ENCODE data around the gene ACKR1.

Gene ACKR1

DNA sequence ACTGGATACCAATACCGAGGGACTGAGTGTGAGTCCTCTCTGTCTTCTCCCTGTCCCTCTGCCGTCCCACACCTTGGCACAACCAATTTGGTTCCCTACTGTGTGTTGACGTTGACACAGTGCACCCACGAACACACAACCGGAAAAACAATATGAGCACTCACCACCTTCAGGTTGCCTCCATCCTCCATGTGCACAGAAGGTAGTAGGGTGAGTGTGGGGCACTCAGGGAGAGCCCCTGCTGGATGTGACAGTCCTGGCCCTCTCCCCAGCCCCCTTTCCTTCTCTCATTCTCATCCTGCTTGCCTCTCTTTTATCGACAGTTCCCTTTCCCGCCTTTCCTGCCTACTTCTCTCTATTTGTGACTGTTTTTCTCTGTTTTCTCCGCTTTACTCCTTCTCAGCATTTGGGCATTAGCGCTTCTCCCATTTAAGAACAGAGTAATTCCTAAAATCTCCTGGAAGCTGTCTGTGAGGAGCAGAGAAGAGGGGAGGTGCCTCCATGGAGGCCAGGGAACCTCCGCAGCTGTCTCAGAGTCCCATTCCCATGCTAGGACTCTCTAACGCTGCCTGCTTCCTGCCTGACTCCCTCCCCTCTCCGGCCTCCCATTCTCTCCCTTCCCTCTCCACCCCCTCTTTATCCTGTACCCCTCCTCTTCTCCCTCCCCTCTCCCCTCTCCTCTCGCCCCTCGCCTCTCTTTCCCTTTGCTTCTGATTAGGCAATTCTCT is 16.9 kb upstream of the ACKR1 start:
- no peak for DNase-seq

- peak; percentile 51 to 67 for DNase-seq
These were observed 16.3 kb upstream of the ACKR1 start for GRCh38 chr1:159188375-159188788.

DNA sequence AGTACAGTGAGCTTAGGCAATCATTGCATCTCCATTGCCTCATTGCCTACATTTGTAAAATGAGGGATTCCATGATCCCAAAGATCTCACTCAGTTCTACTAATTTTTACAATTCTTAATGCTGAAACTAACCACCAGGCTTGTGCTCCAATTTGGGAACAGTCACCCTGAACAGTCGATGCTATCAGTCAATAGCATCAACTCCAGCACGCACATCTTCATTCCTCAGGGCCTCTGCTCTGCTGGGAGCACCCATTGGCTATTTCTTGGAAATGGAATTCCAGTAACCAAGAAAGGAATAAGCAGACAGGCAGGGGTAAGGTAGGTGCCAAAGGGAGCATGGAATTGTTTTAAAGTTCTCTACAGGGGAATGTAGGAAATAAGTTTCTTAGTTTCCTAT is 14.2 kb upstream of the ACKR1 start:
- no peak for DNase-seq

DNA sequence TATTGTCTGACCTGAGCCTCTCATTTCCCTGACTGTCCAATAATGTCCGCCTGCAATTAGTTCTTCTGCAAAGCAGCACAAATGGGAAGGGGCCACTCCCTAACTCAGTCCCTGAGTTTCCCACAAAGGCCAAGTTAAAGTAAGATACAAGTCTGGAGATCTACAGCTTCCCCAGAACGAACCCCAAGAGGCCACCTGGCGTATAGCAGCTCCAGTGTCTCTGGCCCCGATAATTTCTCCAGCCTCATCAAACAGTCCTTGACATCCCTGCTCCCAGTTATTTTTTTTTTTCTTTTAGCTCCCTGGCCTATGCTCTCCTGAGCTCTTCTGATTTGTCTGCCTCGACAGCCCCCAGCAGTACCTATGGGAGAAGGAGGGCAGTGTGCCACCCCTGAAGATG is 8.1 kb upstream of the ACKR1 start:
- DNase-seq: no peak

GRCh38 chr1:159197561-159198557 is 6.8 kb upstream of the ACKR1 start:
- DNase-seq: peak; percentile 11 to 65

- no peak for DNase-seq
These were observed 4.8 kb upstream of the ACKR1 start for GRCh38 chr1:159199901-159200300.

DNA sequence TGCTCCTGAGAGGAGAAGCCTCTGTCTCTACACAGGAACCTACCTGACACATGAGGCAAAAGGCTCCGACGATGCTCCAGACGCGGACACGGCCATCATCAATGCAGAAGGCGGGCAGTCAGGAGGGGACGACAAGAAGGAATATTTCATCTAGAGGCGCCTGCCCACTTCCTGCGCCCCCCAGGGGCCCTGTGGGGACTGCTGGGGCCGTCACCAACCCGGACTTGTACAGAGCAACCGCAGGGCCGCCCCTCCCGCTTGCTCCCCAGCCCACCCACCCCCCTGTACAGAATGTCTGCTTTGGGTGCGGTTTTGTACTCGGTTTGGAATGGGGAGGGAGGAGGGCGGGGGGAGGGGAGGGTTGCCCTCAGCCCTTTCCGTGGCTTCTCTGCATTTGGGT is 3.9 kb upstream of the ACKR1 start:
- no peak for DNase-seq

- DNase-seq: no peak
These were observed 3.0 kb upstream of the ACKR1 start for GRCh38 chr1:159201642-159202041.

- DNase-seq: no peak
These were observed 1.1 kb upstream of the ACKR1 start for GRCh38 chr1:159203610-159204009.

DNA sequence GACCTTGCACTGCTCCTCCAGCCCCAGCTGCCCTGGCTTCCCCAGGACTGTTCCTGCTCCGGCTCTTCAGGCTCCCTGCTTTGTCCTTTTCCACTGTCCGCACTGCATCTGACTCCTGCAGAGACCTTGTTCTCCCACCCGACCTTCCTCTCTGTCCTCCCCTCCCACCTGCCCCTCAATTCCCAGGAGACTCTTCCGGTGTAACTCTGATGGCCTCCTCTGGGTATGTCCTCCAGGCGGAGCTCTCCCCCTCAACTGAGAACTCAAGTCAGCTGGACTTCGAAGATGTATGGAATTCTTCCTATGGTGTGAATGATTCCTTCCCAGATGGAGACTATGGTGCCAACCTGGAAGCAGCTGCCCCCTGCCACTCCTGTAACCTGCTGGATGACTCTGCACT is 550 bp downstream of the ACKR1 start:
- DNase-seq: no peak

GRCh38 chr1:159206110-159206509 is 1.4 kb downstream of the ACKR1 start:
- DNase-seq: no peak

- DNase-seq: no peak
These were observed 2.4 kb downstream of the ACKR1 start for GRCh38 chr1:159207080-159207479.

DNA sequence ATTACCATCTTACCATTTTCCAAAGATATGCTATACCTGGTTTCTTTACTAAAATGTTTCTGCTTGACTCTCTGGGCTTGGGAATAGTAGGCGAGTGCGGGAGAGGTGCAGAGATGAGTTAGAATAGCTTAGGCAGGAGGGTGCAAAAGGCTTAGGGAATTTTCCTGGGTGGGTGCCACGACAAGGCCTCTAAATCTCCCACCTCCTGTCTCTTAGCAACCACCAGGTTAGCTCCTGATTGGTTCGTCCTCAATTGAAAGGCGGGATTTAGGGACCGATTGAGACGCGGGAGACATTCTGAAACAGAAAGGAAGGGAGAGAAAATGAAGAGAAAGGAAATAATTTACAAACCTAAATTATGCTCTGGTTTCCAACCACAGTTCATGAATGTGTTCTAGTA is 3.1 kb downstream of the ACKR1 start:
- no peak for DNase-seq

GRCh38 chr1:159208175-159208825 is 3.6 kb downstream of the ACKR1 start:
- DNase-seq: no peak

- no peak for DNase-seq
These were observed 4.4 kb downstream of the ACKR1 start for GRCh38 chr1:159209061-159209460.

DNA sequence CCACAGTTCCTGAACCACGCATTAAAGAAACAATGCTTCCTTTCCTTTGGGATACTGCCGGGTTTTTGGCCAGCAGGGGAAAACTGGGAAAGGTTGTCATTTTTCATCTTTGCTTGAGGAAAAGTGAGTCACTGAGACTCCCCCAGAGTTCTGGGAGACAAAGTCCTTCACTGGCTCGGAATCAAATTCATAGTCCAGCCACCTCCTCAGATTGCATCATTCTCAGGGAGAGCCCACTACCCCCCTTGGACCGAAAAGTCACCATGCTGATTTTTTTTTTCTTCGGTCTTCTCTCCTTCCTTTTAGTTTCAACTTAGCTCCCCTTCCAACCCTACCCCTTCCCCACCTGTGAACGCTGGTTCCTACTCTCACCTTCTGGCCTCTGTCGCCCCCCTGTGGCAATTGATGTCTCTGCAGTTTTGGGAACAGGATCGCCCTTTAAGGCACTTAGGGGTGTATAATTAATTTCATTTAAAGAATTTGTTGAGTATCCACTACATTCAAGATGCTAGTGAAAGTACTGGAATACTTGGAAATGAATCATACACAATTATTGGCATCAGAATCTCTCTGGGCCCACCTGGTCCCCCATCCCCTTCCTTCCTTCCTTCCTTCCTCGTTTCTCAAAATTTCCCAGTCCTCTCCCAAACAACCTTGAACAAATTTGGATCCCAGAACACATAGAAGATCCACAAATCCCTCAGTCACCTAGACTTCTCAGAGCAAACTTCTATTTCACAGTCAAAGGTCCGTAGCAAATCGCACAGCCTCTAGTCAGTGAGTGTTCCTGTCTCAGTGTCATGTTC is 6.9 kb downstream of the ACKR1 start:
- peak; percentile 19 to 28 for DNase-seq

- DNase-seq: no peak
These were observed 7.9 kb downstream of the ACKR1 start for GRCh38 chr1:159212596-159212995.

- DNase-seq: peak; percentile 11 to 18
These were observed 9.6 kb downstream of the ACKR1 start for GRCh38 chr1:159214149-159214760.

GRCh38 chr1:159218649-159219636 is 14.3 kb downstream of the ACKR1 start:
- no peak for DNase-seq

- DNase-seq: no peak
These were observed 17.6 kb downstream of the ACKR1 start for GRCh38 chr1:159222075-159222865.
